Endodermal cell (in vitro differentiated cells): ENCODE measurements around the gene LAIR2. TPM values are rescaled to one million over a fixed set of nuclear protein-coding genes. Genes with fewer than 3 reads are reported as not detected.
"Not testable (repeated sequence)": the region's sequence is repeated elsewhere in the genome, so short reads cannot be mapped to it uniquely, and the experiment has no call there.

Experiments used
- DNase-seq: peaks from one replicate; pipeline ENCODE4 v3.0.0-alpha.2; 2017
- H3K27ac ChIP-seq: 2 replicates; pipeline ENCODE4 v1.5.1; 2013; ENCODE audit warnings: mild to moderate bottlenecking, low read depth, low read length, moderate library complexity
- H3K27me3 ChIP-seq: 2 replicates; pipeline ENCODE4 v1.6.1; 2013; ENCODE audit warnings: mild to moderate bottlenecking, low read length, moderate library complexity; ENCODE audit not compliant: insufficient read depth, control insufficient read depth, poor library complexity, severe bottlenecking
- H3K36me3 ChIP-seq: 2 replicates; pipeline ENCODE4 v1.7.0; 2013; ENCODE audit warnings: mild to moderate bottlenecking, low read length, moderate library complexity; ENCODE audit not compliant: control insufficient read depth, insufficient read depth
- H3K4me1 ChIP-seq: one replicate; pipeline ENCODE4 v1.7.0; 2013; ENCODE audit warnings: low read length; ENCODE audit not compliant: control insufficient read depth, insufficient read depth
- H3K4me3 ChIP-seq: 2 replicates; pipeline ENCODE4 v1.5.1; 2013; ENCODE audit warnings: mild to moderate bottlenecking, low read length, moderate library complexity
- H3K9ac ChIP-seq: 2 replicates; pipeline ENCODE4 v1.6.1; 2013; ENCODE audit warnings: mild to moderate bottlenecking, low read length, moderate library complexity; ENCODE audit not compliant: poor library complexity, severe bottlenecking; ENCODE audit errors: extremely low read depth
- H3K9me3 ChIP-seq: 2 replicates; pipeline ENCODE4 v1.6.1; 2013; ENCODE audit warnings: mild to moderate bottlenecking, low read length, moderate library complexity; ENCODE audit not compliant: control insufficient read depth
- H3K27ac Mint-ChIP-seq: 2 replicates; pipeline ENCODE4 v1.8.0; 2020; ENCODE audit warnings: mixed read lengths
- H3K27me3 Mint-ChIP-seq: 2 replicates; pipeline ENCODE4 v1.8.0; 2021; ENCODE audit warnings: mild to moderate bottlenecking, mixed read lengths; ENCODE audit not compliant: insufficient read depth
- H3K36me3 Mint-ChIP-seq: 2 replicates; pipeline ENCODE4 v1.8.0; 2020; ENCODE audit warnings: low read depth, mixed read lengths
- H3K4me1 Mint-ChIP-seq: 2 replicates; pipeline ENCODE4 v1.8.0; 2020; ENCODE audit warnings: mixed read lengths
- H3K4me3 Mint-ChIP-seq: 2 replicates; pipeline ENCODE4 v1.8.0; 2020; ENCODE audit warnings: mild to moderate bottlenecking, moderate library complexity, mixed read lengths
- H3K9me3 Mint-ChIP-seq: 2 replicates; pipeline ENCODE4 v1.8.0; 2020; ENCODE audit warnings: mild to moderate bottlenecking, mixed read lengths
- CTCF ChIP-seq: fragments of 200-600 bp; sonication (generic); conservative IDR thresholded peaks from 2 replicates; pipeline ENCODE4 v1.5.0; 2021; ENCODE audit warnings: antibody characterized with exemption, mild to moderate bottlenecking
- WGBS, 2 experiments: methylation state at CpG; one replicate each; pipeline versions ENCODE4 v1.1.5 to v1.1.7; 2013; ENCODE audit warnings: missing lambda C conversion rate in 2 of 2, mixed read lengths in 1 of 2; ENCODE audit not compliant: insufficient coverage in 1 of 2, insufficient read length in 1 of 2; 5-methylcytosine and 5-hydroxymethylcytosine counted together
- total RNA-seq, 2 donors: library from RNA; stranded (reverse); fragmentation: NEBNext Ultra II Directional in 1 of 2; extraction: Animal tissue kit (Norgen Biotek cat#: 25700) in 1 of 2; gene quantifications; 2 replicates in 1 of 2; 3 replicates in 1 of 2; pipeline ENCODE4 v1.2.1, GENCODE V29; 2021

Gene LAIR2
- total RNA-seq, 2 donors from 2014 or later = not detected

- H3K27ac Mint-ChIP-seq, H3K27me3 ChIP-seq, H3K27me3 Mint-ChIP-seq, H3K4me3 ChIP-seq, H3K4me1 ChIP-seq, H3K9ac ChIP-seq, DNase-seq, H3K36me3 Mint-ChIP-seq, H3K4me1 Mint-ChIP-seq, H3K36me3 ChIP-seq, H3K9me3 ChIP-seq, H3K27ac ChIP-seq, H3K4me3 Mint-ChIP-seq: not testable (repeated sequence)
- H3K9me3 Mint-ChIP-seq = peaks cover 73% of the 10 kb centered on the region
- 76% methylated on average over 4 of the region's 21 CpGs; no CpG with 5 or more reads in 1 of the 2 experiments for WGBS, 2 experiments
- peak; percentile 15 for TF ChIP-seq CTCF
These were observed 6.7 kb downstream of the LAIR2 start for GRCh38 chr19:54509200-54509940.

- Histone ChIP-seq H3K9ac (no peak overlapping the region), H3K27me3 (no peaks in the 10 kb centered on the region), H3K4me1 (no peaks in the 10 kb centered on the region), H3K9me3 (peaks cover 47% of the 10 kb centered on the region), H3K27ac (no peak overlapping the region), H3K4me3 (no peak overlapping the region), H3K36me3 (no peaks in the 10 kb centered on the region)
- no peaks in the 10 kb centered on the region for H3K4me1 Mint-ChIP-seq
- peaks cover 4% of the 10 kb centered on the region for H3K36me3 Mint-ChIP-seq
- 36 to 41% methylated on average over 3 of the region's 3 CpGs for WGBS, 2 experiments
- H3K27ac Mint-ChIP-seq = no peak overlapping the region
- no peak for TF ChIP-seq CTCF
- no peaks in the 10 kb centered on the region for H3K27me3 Mint-ChIP-seq
- no peak overlapping the region for H3K4me3 Mint-ChIP-seq
- peaks cover 81% of the 10 kb centered on the region for H3K9me3 Mint-ChIP-seq
- no peak for DNase-seq
These were observed 12.5 kb downstream of the LAIR2 start for GRCh38 chr19:54515156-54515555.

GRCh38 chr19:54517483-54517882 is 14.9 kb downstream of the LAIR2 start:
- H3K4me1 ChIP-seq = no peaks in the 10 kb centered on the region
- Mint-ChIP-seq H3K4me3 (no peak overlapping the region), H3K36me3 (peaks cover 4% of the 10 kb centered on the region), H3K27me3 (no peaks in the 10 kb centered on the region), H3K4me1 (no peaks in the 10 kb centered on the region), H3K9me3 (peaks cover 92% of the 10 kb centered on the region), H3K27ac (no peak overlapping the region)
- H3K4me3 ChIP-seq = no peak overlapping the region
- WGBS, 2 experiments = 30% methylated on average over 4 of the region's 4 CpGs
- H3K27me3 ChIP-seq = no peaks in the 10 kb centered on the region
- no peak overlapping the region for H3K9ac ChIP-seq
- DNase-seq = peak; percentile 86
- H3K27ac ChIP-seq = no peak overlapping the region
- no peaks in the 10 kb centered on the region for H3K36me3 ChIP-seq
- no peak for TF ChIP-seq CTCF
- peaks cover 60% of the 10 kb centered on the region for H3K9me3 ChIP-seq
